K562 (cell line): Measurements from ENCODE around the gene TRIM27. TPM values are rescaled to one million over a fixed set of nuclear protein-coding genes. Genes with fewer than 3 reads are reported as not detected.

Source experiments
- ARNT ChIP-seq, 2 experiments: fragments of 450-650 bp; IDR thresholded peaks; 2 replicates each; pipeline ENCODE4 v1.6.1; 2016; ENCODE audit warnings: mild to moderate bottlenecking in 1 of 2
- HDAC1 ChIP-seq, 2 experiments: fragments of 450-650 bp; IDR thresholded peaks; 2 replicates each; pipeline ENCODE4 v1.6.1; 2016 to 2017; ENCODE audit warnings: inconsistent platforms in 1 of 2, mild to moderate bottlenecking in 1 of 2, moderate library complexity in 1 of 2
- HEY1 ChIP-seq: fragments of 250-450 bp; sonication (Bioruptor Pico); IDR thresholded peaks from 2 replicates; pipeline ENCODE4 v1.5.0; 2020; ENCODE audit warnings: mild to moderate bottlenecking, moderate library complexity, borderline replicate concordance
- HMGN3 ChIP-seq: IDR thresholded peaks from 2 replicates; pipeline ENCODE4 v1.6.1; 2011; ENCODE audit warnings: borderline replicate concordance, low read depth, mild to moderate bottlenecking, mixed read lengths, low read length; ENCODE audit not compliant: insufficient read length; ENCODE audit errors: extremely low read depth
- HNRNPK ChIP-seq: fragments of 200-400 bp; formaldehyde crosslinking; IDR thresholded peaks from one replicate; pipeline ENCODE4 v1.6.1; 2018; ENCODE audit warnings: mild to moderate bottlenecking, low read depth, low read length; ENCODE audit not compliant: poor library complexity, severe bottlenecking
- KLF6 ChIP-seq: fragments of 250-450 bp; sonication (Bioruptor Pico); IDR thresholded peaks from 2 replicates; pipeline ENCODE4 v1.4.0; 2020; ENCODE audit warnings: mild to moderate bottlenecking, moderate library complexity, borderline replicate concordance
- MAFF ChIP-seq: IDR thresholded peaks from 2 replicates; pipeline ENCODE4 v1.6.1; 2012; ENCODE audit warnings: low read length, improper control_type of control experiment
- MAFK ChIP-seq: IDR thresholded peaks from 2 replicates; pipeline ENCODE4 v1.6.1; 2011; ENCODE audit warnings: low read length, improper control_type of control experiment
- NBN ChIP-seq: fragments of 450-650 bp; IDR thresholded peaks from 2 replicates; pipeline ENCODE4 v1.6.1; 2016; ENCODE audit warnings: low read depth, mild to moderate bottlenecking
- NR2C2 ChIP-seq, 2 experiments: fragments of 200-800 bp in 1 of 2; sonication (Bioruptor generic) in 1 of 2; sonication (generic) in 1 of 2; formaldehyde crosslinking in 1 of 2; IDR thresholded peaks; 2 replicates each; pipeline versions ENCODE4 v1.6.1 to v1.8.0; 2016 to 2022; ENCODE audit warnings: mild to moderate bottlenecking in 1 of 2, missing compliant biosample characterization in 1 of 2, missing genetic modification characterization in 1 of 2, missing genetic modification reagents in 1 of 2
- RFX1 ChIP-seq: fragments of 450-650 bp; IDR thresholded peaks from 2 replicates; pipeline ENCODE4 v1.6.1; 2016; ENCODE audit warnings: mild to moderate bottlenecking, moderate library complexity
- SFPQ ChIP-seq: fragments of 200-400 bp; formaldehyde crosslinking; IDR thresholded peaks from 2 replicates; pipeline ENCODE4 v1.6.1; 2017; ENCODE audit warnings: mild to moderate bottlenecking, low read depth, low read length, moderate library complexity
- SIN3A ChIP-seq, 2 experiments: fragments of 150-350 bp in 1 of 2; IDR thresholded peaks; 2 replicates each; pipeline ENCODE4 v1.6.1; 2011 to 2016; ENCODE audit warnings: borderline replicate concordance in 2 of 2, low read depth in 2 of 2, low read length in 2 of 2, mild to moderate bottlenecking in 2 of 2, moderate library complexity in 2 of 2; ENCODE audit not compliant: control insufficient read depth in 1 of 2
- SMAD2 ChIP-seq: fragments of 150-350 bp; IDR thresholded peaks from 2 replicates; pipeline ENCODE4 v1.6.1; 2014; ENCODE audit warnings: low read depth, mild to moderate bottlenecking, low read length
- TAF15 ChIP-seq: fragments of 200-400 bp; formaldehyde crosslinking; IDR thresholded peaks from 2 replicates; pipeline ENCODE4 v1.6.1; 2017; ENCODE audit warnings: mild to moderate bottlenecking, low read depth, low read length, moderate library complexity
- ZC3H11A ChIP-seq: IDR thresholded peaks from 2 replicates; pipeline ENCODE4 v1.6.1; 2012; ENCODE audit warnings: low read depth, low read length, improper control_type of control experiment
- ZNF431 ChIP-seq: sonication (generic); formaldehyde crosslinking; IDR thresholded peaks from 2 replicates; pipeline ENCODE4 v1.8.0; 2022; ENCODE audit warnings: mild to moderate bottlenecking, missing genetic modification reagents
- polyA plus RNA-seq, 8 experiments: library from polyadenylated mRNA; depleted of rRNA in 4 of 8; stranded (reverse) in 5 of 8; unstranded in 3 of 8; fragments of >200 nt; fragmentation: Nextera tagmentation in 2 of 8; fragmentation: Illumina TruSeq in 1 of 8; extraction: Ambion mirVana in 2 of 8; extraction: Trizol in 1 of 8; gene quantifications; 2 replicates each; pipeline versions ENCODE4 v1.2.1 to v1.2.3, GENCODE V29; 2011 to 2014; ENCODE audit warnings: inconsistent platforms in 1 of 8, missing spikeins in 1 of 8
- total RNA-seq, 7 experiments: library from RNA; depleted of rRNA in 6 of 7; stranded (reverse); fragments of >200 nt in 6 of 7; fragmentation: Illumina TruSeq in 2 of 7; extraction: Trizol in 2 of 7; gene quantifications; 2 replicates each; pipeline versions ENCODE4 v1.2.1 to v1.2.3, GENCODE V29; 2011 to 2021; ENCODE audit warnings: low replicate concordance in 1 of 7
- TF ChIP-seq, protein P1 (sequence below): fragments of 450-650 bp; IDR thresholded peaks from 2 replicates; pipeline ENCODE4 v1.6.1; 2016; ENCODE audit warnings: low read depth

Gene TRIM27
- total and polyA plus RNA-seq, 9 of the 15 experiments (the other 6 are each of a cell fraction or from before 2014, with no cell fraction given): 37.7 to 235 (median 122) TPM

GRCh38 chr6:28944412-28944865 lies 20.7 kb upstream of the TRIM27 start (continued):
- TF ChIP-seq, protein P1, sequence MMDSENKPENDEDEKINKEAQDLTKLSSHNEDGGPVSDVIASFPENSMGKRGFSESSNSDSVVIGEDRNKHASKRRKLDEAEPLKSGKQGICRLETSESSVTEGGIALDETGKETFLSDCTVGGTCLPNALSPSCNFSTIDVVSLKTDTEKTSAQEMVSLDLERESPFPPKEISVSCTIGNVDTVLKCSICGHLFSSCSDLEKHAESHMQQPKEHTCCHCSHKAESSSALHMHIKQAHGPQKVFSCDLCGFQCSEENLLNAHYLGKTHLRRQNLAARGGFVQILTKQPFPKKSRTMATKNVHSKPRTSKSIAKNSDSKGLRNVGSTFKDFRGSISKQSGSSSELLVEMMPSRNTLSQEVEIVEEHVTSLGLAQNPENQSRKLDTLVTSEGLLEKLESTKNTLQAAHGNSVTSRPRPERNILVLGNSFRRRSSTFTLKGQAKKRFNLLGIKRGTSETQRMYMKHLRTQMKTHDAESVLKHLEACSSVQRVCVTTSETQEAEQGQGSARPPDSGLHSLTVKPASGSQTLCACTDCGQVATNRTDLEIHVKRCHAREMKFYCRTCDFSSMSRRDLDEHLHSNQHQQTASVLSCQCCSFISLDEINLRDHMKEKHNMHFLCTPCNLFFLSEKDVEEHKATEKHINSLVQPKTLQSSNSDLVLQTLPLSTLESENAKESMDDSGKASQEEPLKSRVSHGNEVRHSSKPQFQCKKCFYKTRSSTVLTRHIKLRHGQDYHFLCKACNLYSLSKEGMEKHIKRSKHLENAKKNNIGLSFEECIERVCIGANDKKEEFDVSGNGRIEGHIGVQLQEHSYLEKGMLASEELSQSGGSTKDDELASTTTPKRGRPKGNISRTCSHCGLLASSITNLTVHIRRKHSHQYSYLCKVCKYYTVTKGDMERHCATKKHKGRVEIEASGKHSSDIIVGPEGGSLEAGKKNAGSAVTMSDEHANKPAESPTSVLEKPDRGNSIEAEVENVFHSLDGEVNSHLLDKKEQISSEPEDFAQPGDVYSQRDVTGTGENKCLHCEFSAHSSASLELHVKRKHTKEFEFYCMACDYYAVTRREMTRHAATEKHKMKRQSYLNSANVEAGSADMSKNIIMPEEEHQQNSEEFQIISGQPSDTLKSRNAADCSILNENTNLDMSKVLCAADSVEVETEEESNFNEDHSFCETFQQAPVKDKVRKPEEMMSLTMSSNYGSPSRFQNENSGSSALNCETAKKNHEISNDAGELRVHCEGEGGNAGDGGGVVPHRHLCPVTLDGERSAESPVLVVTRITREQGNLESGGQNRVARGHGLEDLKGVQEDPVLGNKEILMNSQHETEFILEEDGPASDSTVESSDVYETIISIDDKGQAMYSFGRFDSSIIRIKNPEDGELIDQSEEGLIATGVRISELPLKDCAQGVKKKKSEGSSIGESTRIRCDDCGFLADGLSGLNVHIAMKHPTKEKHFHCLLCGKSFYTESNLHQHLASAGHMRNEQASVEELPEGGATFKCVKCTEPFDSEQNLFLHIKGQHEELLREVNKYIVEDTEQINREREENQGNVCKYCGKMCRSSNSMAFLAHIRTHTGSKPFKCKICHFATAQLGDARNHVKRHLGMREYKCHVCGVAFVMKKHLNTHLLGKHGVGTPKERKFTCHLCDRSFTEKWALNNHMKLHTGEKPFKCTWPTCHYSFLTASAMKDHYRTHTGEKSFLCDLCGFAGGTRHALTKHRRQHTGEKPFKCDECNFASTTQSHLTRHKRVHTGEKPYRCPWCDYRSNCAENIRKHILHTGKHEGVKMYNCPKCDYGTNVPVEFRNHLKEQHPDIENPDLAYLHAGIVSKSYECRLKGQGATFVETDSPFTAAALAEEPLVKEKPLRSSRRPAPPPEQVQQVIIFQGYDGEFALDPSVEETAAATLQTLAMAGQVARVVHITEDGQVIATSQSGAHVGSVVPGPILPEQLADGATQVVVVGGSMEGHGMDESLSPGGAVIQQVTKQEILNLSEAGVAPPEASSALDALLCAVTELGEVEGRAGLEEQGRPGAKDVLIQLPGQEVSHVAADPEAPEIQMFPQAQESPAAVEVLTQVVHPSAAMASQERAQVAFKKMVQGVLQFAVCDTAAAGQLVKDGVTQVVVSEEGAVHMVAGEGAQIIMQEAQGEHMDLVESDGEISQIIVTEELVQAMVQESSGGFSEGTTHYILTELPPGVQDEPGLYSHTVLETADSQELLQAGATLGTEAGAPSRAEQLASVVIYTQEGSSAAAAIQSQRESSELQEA: peak; percentile 67; the same call in 1 of the 2 replicates
- TF ChIP-seq NBN: 0 out of 2 replicates have a peak, but pooled peaks have one; percentile 34
- TF ChIP-seq SIN3A (IDR thresholded peaks at IDR 0.05; ENCODE audit: borderline replicate concordance in 2 of 2, control insufficient read depth in 1 of 2, low read depth in 2 of 2, low read length in 2 of 2): 0 out of 4 replicates have a peak, but pooled peaks of 1 of the 2 experiments have one; percentile 24
- TF ChIP-seq SMAD2: 0 out of 2 replicates have a peak, but pooled peaks have one; percentile 44
- no peak for TF ChIP-seq ZC3H11A
- TF ChIP-seq ZNF431: 0 out of 2 replicates have a peak, but pooled peaks have one; percentile 52
- no peak for TF ChIP-seq RFX1
- peak in 1 of 2 experiments; percentile 97; a peak in 2 of 4 replicates for TF ChIP-seq HDAC1 (IDR thresholded peaks at IDR 0.05)
- peak; percentile 46 to 76; a peak in 1 of 4 replicates for TF ChIP-seq ARNT (IDR thresholded peaks at IDR 0.05)
- TF ChIP-seq SFPQ: no peak
- TF ChIP-seq KLF6 (CRISPR knock-in tag): peak; percentile 33; the same call in 1 of the 2 replicates
- TF ChIP-seq NR2C2 (CRISPR knock-in tag; IDR thresholded peaks at IDR 0.05): no peak
- peak; percentile 30; the same call in 1 of the 2 replicates for TF ChIP-seq NR2C2 (tag; IDR thresholded peaks at IDR 0.05)
- TF ChIP-seq MAFK: peak; percentile 52; the same call in 1 of the 2 replicates
- TF ChIP-seq MAFF: no peak
- TF ChIP-seq HMGN3: no peak
- TF ChIP-seq HNRNPK: no peak
- TF ChIP-seq TAF15: no peak
- TF ChIP-seq HEY1 (CRISPR knock-in tag): 0 out of 2 replicates have a peak, but pooled peaks have one; percentile 8
